Measurements from ENCODE around the gene C11orf54.
"Not testable (repeated sequence)": the region's sequence is repeated elsewhere in the genome, so short reads cannot be mapped to it uniquely, and the experiment has no call there.

C11orf54 gene

GRCh38 chr11:93766504-93766903 lies 25.0 kb downstream of the C11orf54 start:
- no peak for DNase-seq (ENCODE audit: low read depth in 2 of 2)

DNA sequence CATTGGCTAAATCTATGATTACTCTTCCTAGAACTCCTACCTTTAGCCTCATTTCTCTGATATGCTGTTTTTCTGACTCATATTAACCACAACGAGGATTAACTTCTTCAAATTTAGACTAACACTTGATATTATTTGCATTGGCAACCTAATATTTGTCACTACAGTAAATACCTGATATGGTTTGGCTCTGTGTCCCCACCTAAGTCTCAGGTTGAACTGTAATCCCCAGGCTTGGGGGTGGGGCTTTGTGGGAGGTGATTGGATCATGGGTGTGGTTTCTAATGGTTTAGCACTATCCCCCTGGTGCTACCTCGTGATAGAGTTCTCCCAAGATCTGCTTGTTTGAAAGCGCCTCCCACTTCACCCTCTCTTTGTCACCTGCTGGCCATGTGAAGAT lies 25.5 kb downstream of the C11orf54 start:
- no peak for DNase-seq (ENCODE audit: low read depth in 2 of 2)

DNA sequence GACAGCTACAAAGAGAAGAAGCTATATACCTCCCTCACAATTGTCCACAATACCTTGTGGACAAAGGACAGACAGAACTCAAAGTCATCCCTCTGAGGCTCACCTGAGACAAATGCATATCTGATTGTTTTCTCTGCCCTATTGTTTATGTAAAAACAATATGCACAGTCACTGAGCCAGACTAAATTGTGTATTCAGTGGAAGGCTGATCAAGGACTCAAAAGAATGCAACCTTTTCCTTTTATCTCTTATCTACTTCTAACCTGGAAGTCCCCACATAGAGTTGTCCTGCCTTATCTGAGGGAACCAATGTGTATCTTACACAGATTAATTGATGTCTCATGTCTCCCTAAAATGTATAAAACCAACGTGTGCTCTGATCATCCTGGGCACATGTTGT lies 28.7 kb downstream of the C11orf54 start:
- DNase-seq (ENCODE audit: low read depth in 2 of 2): no peak

GRCh38 chr11:93772123-93772522 lies 30.7 kb downstream of the C11orf54 start:
- DNase-seq (ENCODE audit: low read depth in 2 of 2): no peak

DNA sequence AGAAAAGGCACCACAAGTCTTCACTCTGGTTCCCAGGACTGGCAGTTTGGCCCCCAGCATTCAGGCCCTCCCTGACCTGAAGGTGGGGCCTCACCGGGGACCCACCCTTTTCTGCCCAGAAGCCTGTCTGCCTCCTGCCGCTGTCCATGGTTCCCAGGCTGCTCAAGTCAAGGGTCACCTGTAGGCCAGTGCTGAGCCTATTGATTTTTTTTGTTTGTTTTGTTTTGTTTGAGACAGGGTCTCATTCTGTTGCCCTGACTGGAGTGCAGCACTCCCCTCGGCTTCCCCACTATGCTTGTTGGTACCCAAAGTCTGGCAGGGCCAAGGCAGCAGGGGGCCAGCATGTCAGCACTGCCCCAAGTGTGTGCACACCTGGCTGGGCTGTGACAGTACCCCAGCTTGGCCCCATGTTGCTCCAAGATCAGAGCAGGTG lies 31.6 kb downstream of the C11orf54 start:
- DNase-seq (ENCODE audit: low read depth in 2 of 2): no peak

- DNase-seq (ENCODE audit: low read depth in 2 of 2): no peak
These were observed 32.2 kb downstream of the C11orf54 start for GRCh38 chr11:93773601-93774200.

DNA sequence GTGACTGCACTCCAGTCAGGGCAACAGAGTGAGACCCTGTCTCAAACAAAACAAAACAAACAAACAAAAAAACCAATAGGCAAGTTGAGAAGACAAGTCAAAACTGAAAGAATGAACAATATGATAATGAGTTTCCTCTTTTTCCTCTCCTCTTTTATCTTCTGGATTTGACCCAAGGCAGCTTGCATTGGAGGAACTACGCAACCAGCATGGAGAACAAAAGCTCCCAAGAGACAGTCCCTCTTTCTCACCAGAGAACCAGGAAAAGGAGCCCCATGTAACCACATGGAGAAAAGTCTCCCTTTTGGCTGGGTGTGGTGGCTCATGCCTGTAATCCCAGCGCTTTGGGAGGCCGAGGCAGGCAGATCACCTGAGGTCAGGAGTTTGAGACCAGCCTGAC lies 33.1 kb downstream of the C11orf54 start:
- DNase-seq (ENCODE audit: low read depth in 2 of 2): not testable (repeated sequence)

DNA sequence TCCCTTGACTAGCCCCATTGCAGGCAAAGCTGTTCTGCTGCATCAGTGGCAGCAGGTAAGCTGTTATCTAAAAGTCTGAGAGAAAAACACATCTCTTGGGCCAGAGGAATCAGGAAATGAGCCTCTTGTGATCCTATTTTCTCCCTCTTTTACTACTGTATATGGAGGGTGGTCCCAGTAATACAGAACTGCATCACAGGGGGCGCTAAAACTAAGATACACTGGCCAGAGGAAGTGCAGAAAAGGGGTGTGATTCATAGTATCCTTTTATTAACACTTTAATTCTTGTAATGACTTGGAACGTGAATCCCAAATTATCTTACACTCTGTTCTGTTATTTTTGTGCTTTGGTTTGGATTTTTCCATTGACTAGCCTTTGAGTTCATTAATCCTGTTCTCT lies 33.8 kb downstream of the C11orf54 start:
- DNase-seq (ENCODE audit: low read depth in 2 of 2): no peak

DNA sequence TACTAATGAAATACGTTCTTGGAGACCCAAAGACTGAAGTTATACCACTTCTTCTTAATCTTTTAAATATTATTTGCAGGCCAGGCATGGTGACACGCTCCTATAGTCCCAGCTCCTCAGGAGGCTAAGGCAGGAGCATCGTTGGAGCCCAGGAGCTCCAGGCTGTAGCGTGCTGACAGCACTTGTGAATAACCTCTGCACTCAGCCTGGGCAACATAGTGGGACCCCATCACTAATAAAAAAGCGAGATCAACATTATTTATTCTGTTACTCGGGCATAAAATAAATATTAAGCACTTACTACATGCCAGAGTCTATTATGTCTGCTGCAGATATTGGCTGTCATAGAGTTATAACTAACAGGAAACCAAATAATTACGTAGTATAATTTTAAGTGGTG lies 41.9 kb downstream of the C11orf54 start:
- no peak for DNase-seq (ENCODE audit: low read depth in 2 of 2)

DNA sequence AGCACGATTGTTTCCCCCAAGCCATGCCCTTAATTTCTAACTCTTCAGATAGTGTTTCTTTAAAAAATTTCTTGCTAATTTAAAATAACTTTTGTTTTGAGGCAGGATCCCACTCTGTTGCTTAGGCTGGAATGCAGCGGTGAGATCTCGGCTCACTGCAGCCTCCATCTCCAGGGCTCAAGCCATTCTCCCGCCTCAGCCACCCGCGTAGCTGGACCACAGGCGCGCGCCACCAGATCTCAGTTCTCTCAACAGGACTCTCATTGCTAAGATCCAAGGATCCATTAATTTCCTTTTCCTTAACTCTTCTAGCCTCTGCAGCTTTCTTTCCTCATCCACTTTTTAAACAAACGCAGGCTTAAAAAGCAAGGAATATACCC lies 42.3 kb downstream of the C11orf54 start:
- DNase-seq (ENCODE audit: low read depth in 2 of 2): no peak

DNA sequence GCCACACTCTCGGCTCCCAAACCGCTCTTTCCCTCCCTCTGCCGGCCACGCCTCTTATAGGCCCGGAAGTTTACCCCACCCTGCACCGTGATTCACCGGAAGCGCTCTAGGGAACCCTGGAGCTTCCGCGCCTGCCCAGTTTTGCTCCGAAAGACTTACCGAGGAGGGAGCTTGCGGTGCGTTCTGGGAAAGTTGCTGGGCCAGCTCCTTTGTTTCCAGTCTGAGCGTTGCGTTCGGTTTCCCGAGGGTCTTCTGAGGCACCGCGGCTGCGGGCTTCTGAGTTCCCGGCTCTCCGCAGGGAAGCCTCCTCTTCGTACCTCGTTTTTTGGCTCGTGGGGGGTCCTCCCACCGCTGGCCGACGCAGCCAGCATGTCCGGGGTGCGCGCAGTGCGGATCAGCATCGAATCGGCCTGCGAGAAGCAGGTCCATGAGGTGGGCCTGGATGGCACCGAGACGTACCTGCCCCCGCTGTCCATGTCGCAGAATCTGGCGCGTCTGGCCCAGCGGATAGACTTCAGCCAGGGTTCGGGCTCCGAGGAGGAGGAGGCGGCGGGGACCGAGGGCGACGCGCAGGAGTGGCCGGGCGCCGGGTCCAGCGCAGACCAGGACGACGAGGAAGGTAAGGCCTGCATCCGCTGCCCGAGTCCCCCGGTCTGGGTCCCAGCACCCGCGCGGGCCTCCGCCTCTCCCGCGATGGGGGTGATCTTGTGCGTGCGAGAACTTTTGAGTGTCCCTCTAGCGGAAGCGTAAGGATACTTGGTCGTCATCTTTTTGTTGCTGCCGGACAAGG lies 42.9 kb downstream of the C11orf54 start, which contains the start of gene MED17:
Gene MED17 (plus strand): TSS at position 138 of the 790 bp plus-strand sequence. CDS start 232 bp downstream, at position 370.
- peak; percentile 71 to 80 for DNase-seq (ENCODE audit: low read depth in 2 of 2)

- DNase-seq (ENCODE audit: low read depth in 2 of 2): no peak
These were observed 43.5 kb downstream of the C11orf54 start for GRCh38 chr11:93784935-93785360.

- DNase-seq (ENCODE audit: low read depth in 2 of 2): no peak
These were observed 50.0 kb downstream of the C11orf54 start for GRCh38 chr11:93791493-93791892.

GRCh38 chr11:93796441-93797231 lies 55.2 kb downstream of the C11orf54 start:
- DNase-seq (ENCODE audit: low read depth in 2 of 2): no peak

- no peak for DNase-seq (ENCODE audit: low read depth in 2 of 2)
These were observed 59.9 kb downstream of the C11orf54 start for GRCh38 chr11:93801366-93801765.

DNA sequence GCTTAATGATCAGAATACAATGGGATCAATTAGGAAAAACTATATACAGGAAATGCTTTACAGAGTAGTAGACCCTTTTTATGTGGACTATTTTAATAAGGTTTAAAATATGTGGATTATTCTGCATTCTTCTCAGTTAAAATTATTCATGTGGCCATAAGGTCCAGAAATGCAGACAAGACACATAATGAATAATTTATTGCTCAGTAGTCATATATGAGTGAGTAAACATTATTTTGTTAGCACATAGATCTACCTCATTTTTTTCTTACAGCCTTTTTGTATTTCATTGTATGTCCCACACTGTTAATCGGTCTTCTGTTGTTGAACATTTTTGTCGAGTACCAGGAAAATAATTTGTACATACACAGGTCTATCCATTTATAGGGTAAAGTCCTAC lies 63.4 kb downstream of the C11orf54 start:
- DNase-seq (ENCODE audit: low read depth in 2 of 2): no peak

DNA sequence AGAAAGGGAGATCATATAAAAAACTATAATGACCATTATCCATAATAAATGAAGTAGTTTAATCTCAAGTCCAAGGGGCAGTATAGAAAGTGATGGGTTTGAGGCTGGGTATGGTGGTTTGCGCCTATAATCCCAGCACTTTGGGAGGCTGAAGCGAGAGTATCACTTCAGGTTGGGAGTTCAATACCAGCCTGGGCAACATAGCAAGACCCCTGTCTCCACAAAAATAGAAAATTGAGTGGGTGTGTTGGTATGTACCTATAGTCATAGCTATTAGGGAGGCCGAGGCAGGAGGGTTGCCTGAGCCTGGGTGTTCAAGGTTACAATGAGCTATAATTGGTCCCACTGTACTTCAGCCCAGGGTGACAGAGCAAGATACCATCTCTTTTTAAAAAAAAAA lies 66.5 kb downstream of the C11orf54 start:
- DNase-seq (ENCODE audit: low read depth in 2 of 2): no peak

GRCh38 chr11:93813974-93814373 lies 72.5 kb downstream of the C11orf54 start:
- no peak for DNase-seq (ENCODE audit: low read depth in 2 of 2)

All from stimulated activated CD8-positive, alpha-beta memory T cell treated with anti-CD3 and anti-CD28 coated beads, Interleukin-15, amount 100 ng/mL, for 4 hours (primary cell).